ENCODE results near the gene NELFE. TPM values are rescaled to one million over a fixed set of nuclear protein-coding genes. Genes with fewer than 3 reads are reported as not detected.
"Not testable (repeated sequence)": the region's sequence is repeated elsewhere in the genome, so short reads cannot be mapped to it uniquely, and the experiment has no call there.

The NELFE gene
- total RNA-seq, 1 experiment from 2014 or later, result 90.7 TPM

DNA sequence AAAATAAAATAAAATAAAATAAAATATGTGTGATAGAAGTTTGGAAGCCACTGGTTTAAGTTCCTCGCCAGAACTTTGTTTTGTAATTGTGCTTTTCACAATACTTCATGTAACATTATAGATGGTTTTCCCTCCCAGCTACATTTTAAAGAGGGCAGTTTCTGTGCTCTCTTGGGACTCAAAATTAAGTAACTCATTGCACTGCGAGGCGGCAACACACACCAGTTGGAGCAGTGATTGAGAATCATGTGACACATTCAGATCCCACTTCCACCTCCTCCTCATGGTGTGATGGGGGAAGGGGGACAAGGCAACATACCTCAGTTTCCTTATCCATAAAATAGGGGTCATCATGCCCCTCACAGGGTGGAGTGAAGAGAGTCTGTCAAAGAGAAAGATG is 23.8 kb downstream of the NELFE start:
- no peak overlapping the region for H3K4me3 Mint-ChIP-seq (ENCODE audit: unreplicated experiment)
- CTCF ChIA-PET, result interaction anchor here (0.5 to 1.7 kb wide), 3 partner anchors 17 to 247 kb away, joined by 3 to 8 read pairs (median 4); no protein-coding TSS in a partner anchor

DNA sequence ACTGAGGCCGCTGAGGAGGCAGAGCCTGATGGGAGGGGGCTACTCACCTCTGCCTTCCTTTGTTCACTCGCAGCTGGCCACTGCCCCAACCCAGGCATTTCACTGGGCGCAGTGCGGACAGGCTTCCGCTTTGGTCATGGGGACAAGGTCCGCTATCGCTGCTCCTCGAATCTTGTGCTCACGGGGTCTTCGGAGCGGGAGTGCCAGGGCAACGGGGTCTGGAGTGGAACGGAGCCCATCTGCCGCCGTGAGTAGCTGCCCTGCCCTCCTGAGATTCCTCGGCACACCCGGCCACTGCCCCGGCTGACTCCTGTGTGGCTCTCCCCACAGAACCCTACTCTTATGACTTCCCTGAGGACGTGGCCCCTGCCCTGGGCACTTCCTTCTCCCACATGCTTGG is 25.2 kb downstream of the NELFE start:
- intact Hi-C loops (cut with micrococcal nuclease), result no loop called here
- no TSS peak for BruUV-seq (replicated peaks)

More for the DNA sequence above, 23.8 kb downstream of the NELFE start:
- no peaks in the 10 kb centered on the region for H3K36me3 Mint-ChIP-seq (ENCODE audit: insufficient read depth, unreplicated experiment)
- BruUV-seq (replicated peaks), result no TSS peak
- no peaks in the 10 kb centered on the region for H3K27me3 Mint-ChIP-seq (ENCODE audit: insufficient read depth, unreplicated experiment)
- H3K4me1 Mint-ChIP-seq (ENCODE audit: insufficient read depth, unreplicated experiment), result no peaks in the 10 kb centered on the region
- no peak for DNase-seq (ENCODE audit: unreplicated experiment)
- no peak overlapping the region for H3K27ac Mint-ChIP-seq (ENCODE audit: low read depth, unreplicated experiment)
- TF ChIP-seq, protein P1, sequence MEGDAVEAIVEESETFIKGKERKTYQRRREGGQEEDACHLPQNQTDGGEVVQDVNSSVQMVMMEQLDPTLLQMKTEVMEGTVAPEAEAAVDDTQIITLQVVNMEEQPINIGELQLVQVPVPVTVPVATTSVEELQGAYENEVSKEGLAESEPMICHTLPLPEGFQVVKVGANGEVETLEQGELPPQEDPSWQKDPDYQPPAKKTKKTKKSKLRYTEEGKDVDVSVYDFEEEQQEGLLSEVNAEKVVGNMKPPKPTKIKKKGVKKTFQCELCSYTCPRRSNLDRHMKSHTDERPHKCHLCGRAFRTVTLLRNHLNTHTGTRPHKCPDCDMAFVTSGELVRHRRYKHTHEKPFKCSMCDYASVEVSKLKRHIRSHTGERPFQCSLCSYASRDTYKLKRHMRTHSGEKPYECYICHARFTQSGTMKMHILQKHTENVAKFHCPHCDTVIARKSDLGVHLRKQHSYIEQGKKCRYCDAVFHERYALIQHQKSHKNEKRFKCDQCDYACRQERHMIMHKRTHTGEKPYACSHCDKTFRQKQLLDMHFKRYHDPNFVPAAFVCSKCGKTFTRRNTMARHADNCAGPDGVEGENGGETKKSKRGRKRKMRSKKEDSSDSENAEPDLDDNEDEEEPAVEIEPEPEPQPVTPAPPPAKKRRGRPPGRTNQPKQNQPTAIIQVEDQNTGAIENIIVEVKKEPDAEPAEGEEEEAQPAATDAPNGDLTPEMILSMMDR (IDR thresholded peaks at IDR 0.05; ENCODE audit: unreplicated experiment), result no peak
- intact Hi-C loops (cut with micrococcal nuclease), result no loop called here
- POLR2A ChIA-PET, result no interaction called here
- no peaks in the 10 kb centered on the region for H3K9me3 Mint-ChIP-seq (ENCODE audit: unreplicated experiment)

DNA sequence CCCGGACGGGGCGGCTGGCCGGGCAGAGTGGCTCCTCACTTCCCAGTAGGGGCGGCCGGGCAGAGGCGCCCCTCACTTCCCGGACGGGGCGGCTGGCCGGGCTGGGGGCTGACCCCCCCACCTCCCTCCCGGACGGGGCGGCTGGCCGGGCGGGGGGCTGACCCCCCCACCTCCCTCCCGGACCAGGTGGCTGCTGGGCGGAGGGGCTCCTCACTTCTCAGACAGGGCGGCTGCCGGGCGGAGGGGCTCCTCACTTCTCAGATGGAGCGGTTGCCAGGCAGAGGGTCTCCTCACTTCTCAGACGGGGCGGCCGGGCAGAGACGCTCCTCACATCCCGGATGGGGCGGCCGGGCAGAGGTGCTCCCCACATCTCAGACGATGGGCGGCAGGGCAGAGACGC is 26.6 kb downstream of the NELFE start:
- POLR2A ChIA-PET; H3K4me3 Mint-ChIP-seq (ENCODE audit: unreplicated experiment); BruUV-seq (replicated peaks); intact Hi-C loops (cut with micrococcal nuclease); H3K9me3 Mint-ChIP-seq (ENCODE audit: unreplicated experiment); H3K4me1 Mint-ChIP-seq (ENCODE audit: insufficient read depth, unreplicated experiment); H3K27me3 Mint-ChIP-seq (ENCODE audit: insufficient read depth, unreplicated experiment); H3K36me3 Mint-ChIP-seq (ENCODE audit: insufficient read depth, unreplicated experiment); DNase-seq (ENCODE audit: unreplicated experiment); H3K27ac Mint-ChIP-seq (ENCODE audit: low read depth, unreplicated experiment); CTCF ChIA-PET: not testable (repeated sequence)

More for the DNA sequence above, 25.2 kb downstream of the NELFE start:
- DNase-seq (ENCODE audit: unreplicated experiment), result no peak
- TF ChIP-seq, protein P1 (IDR thresholded peaks at IDR 0.05; ENCODE audit: unreplicated experiment), result no peak
- Mint-ChIP-seq H3K27me3 (ENCODE audit: insufficient read depth, unreplicated experiment) (no peaks in the 10 kb centered on the region), H3K36me3 (ENCODE audit: insufficient read depth, unreplicated experiment) (no peaks in the 10 kb centered on the region), H3K9me3 (ENCODE audit: unreplicated experiment) (no peaks in the 10 kb centered on the region), H3K4me3 (ENCODE audit: unreplicated experiment) (no peak overlapping the region), H3K4me1 (ENCODE audit: insufficient read depth, unreplicated experiment) (no peaks in the 10 kb centered on the region), H3K27ac (ENCODE audit: low read depth, unreplicated experiment) (no peak overlapping the region)
- ChIA-PET CTCF (no interaction called here), POLR2A (no interaction called here)

DNA sequence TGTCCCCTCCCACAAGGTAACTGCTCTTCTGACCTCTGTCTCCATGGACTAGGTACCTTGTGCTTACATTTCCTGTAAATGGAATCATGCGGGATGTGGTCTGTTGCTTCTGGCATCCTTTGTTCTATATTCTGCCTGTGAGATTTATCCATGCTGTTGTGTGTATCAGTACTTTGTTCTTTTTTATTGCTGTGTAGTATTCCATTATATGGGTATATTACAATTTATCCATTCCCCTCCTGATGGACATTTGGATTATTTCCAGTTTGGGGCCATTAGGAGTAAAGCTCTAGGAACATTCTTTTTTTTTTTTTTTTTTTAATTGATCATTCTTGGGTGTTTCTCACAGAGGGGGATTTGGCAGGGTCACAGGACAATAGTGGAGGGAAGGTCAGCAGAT is 27.8 kb downstream of the NELFE start:
- Mint-ChIP-seq H3K4me1 (ENCODE audit: insufficient read depth, unreplicated experiment) (no peaks in the 10 kb centered on the region), H3K27me3 (ENCODE audit: insufficient read depth, unreplicated experiment) (no peaks in the 10 kb centered on the region), H3K27ac (ENCODE audit: low read depth, unreplicated experiment) (no peak overlapping the region), H3K36me3 (ENCODE audit: insufficient read depth, unreplicated experiment) (no peaks in the 10 kb centered on the region), H3K9me3 (ENCODE audit: unreplicated experiment) (no peaks in the 10 kb centered on the region), H3K4me3 (ENCODE audit: unreplicated experiment) (no peak overlapping the region)
- POLR2A ChIA-PET, result interaction anchor here (0.7 kb wide), 1 partner anchor 228 kb away, joined by 3 read pairs; the partner anchor contains the start of gene ABHD16A
- CTCF ChIA-PET, result no interaction called here
- intact Hi-C loops (cut with micrococcal nuclease), result no loop called here
- BruUV-seq (replicated peaks), result no TSS peak
- no peak for DNase-seq (ENCODE audit: unreplicated experiment)
- TF ChIP-seq, protein P1 (IDR thresholded peaks at IDR 0.05; ENCODE audit: unreplicated experiment), result no peak

DNA sequence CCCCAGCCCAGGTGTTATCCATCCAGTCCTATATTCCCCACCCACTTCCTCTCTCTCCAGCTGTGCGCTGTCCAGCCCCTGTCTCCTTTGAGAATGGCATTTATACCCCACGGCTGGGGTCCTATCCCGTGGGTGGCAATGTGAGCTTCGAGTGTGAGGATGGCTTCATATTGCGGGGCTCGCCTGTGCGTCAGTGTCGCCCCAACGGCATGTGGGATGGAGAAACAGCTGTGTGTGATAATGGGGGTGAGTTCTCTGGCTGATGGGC is 30.2 kb downstream of the NELFE start:
- no TSS peak for BruUV-seq (replicated peaks)
- no peak for DNase-seq (ENCODE audit: unreplicated experiment)
- no peaks in the 10 kb centered on the region for H3K4me1 Mint-ChIP-seq (ENCODE audit: insufficient read depth, unreplicated experiment)
- ChIA-PET POLR2A (interaction anchor here (0.6 to 0.7 kb wide), 2 partner anchors 10 to 22 kb away, joined by 3 to 5 read pairs; no protein-coding TSS in a partner anchor), CTCF (no interaction called here)
- no peak overlapping the region for H3K27ac Mint-ChIP-seq (ENCODE audit: low read depth, unreplicated experiment)
- H3K4me3 Mint-ChIP-seq (ENCODE audit: unreplicated experiment), result no peak overlapping the region
- TF ChIP-seq, protein P1 (IDR thresholded peaks at IDR 0.05; ENCODE audit: unreplicated experiment), result no peak
- H3K36me3 Mint-ChIP-seq (ENCODE audit: insufficient read depth, unreplicated experiment), result no peaks in the 10 kb centered on the region
- no peaks in the 10 kb centered on the region for H3K9me3 Mint-ChIP-seq (ENCODE audit: unreplicated experiment)
- no peaks in the 10 kb centered on the region for H3K27me3 Mint-ChIP-seq (ENCODE audit: insufficient read depth, unreplicated experiment)
- intact Hi-C loops (cut with micrococcal nuclease), result no loop called here

Data from MCF 10A (cell line).